Lung (tissue), 12 donors: ENCODE results near the gene VPS33B. TPM values are rescaled to one million over a fixed set of nuclear protein-coding genes. Genes with fewer than 3 reads are reported as not detected.

Experiments used
- ATAC-seq: fragments of 200-7000 bp; cut with Tn5 transposase; one replicate; pipeline ENCODE4 v1.9.1; 2020; ENCODE audit warnings: moderate number of reproducible peaks; ENCODE audit not compliant: insufficient read depth, low FRiP score
- DNase-seq, 3 donors: peaks; one replicate each; pipeline ENCODE4 v3.0.0-alpha.2; 2013 to 2017
- H3K27ac ChIP-seq, 2 donors: one replicate each; pipeline ENCODE4 v1.5.1; 2013; ENCODE audit warnings: mild to moderate bottlenecking in 2 of 2, moderate library complexity in 2 of 2, control low read depth in 1 of 2, inconsistent platforms in 1 of 2, low read depth in 1 of 2, low read length in 1 of 2
- H3K27me3 ChIP-seq, 3 donors: one replicate each; pipeline ENCODE4 v1.5.1; 2013; ENCODE audit warnings: low read length in 2 of 3; ENCODE audit not compliant: control insufficient read depth in 3 of 3, insufficient read depth in 3 of 3
- H3K36me3 ChIP-seq, 4 donors: one replicate each; pipeline ENCODE4 v1.5.1; 2013; ENCODE audit warnings: low read length in 4 of 4, mild to moderate bottlenecking in 1 of 4, moderate library complexity in 1 of 4; ENCODE audit not compliant: control insufficient read depth in 4 of 4, insufficient read depth in 4 of 4
- H3K4me1 ChIP-seq, 5 donors: one replicate each; pipeline ENCODE4 v1.5.1; 2013; ENCODE audit warnings: low read length in 5 of 5, mild to moderate bottlenecking in 2 of 5, moderate library complexity in 1 of 5; ENCODE audit not compliant: control insufficient read depth in 5 of 5, insufficient read depth in 5 of 5
- H3K4me3 ChIP-seq: one replicate; pipeline ENCODE4 v1.5.1; 2013; ENCODE audit warnings: mild to moderate bottlenecking, control low read depth, moderate library complexity
- H3K9ac ChIP-seq, 2 donors: one replicate each; pipeline ENCODE4 v1.5.1; 2013; ENCODE audit warnings: low read length in 2 of 2, control low read depth in 1 of 2; ENCODE audit not compliant: insufficient read depth in 1 of 2
- H3K9me3 ChIP-seq, 4 donors: one replicate each; pipeline ENCODE4 v1.5.1; 2013; ENCODE audit warnings: low read length in 3 of 4, mild to moderate bottlenecking in 1 of 4, moderate library complexity in 1 of 4; ENCODE audit not compliant: control insufficient read depth in 4 of 4, insufficient read depth in 3 of 4
- CTCF ChIP-seq: IDR thresholded peaks from 2 replicates; pipeline ENCODE4 v1.5.1; 2012; ENCODE audit warnings: mild to moderate bottlenecking; ENCODE audit errors: control extremely low read depth, extremely low read depth
- WGBS, 2 donors: extraction: QIAGEN DNeasy Blood & Tissue Kit; methylation state at CpG; one replicate each; pipeline ENCODE4 v1.1.7; 2013; 5-methylcytosine and 5-hydroxymethylcytosine counted together
- polyA plus RNA-seq, 2 donors: library from polyadenylated mRNA; stranded (reverse); fragments of 200-250 nt; gene quantifications; one replicate each; pipeline ENCODE4 v1.2.1, GENCODE V29; 2013
- total RNA-seq, 2 donors: library from RNA; depleted of rRNA in 1 of 2; stranded (reverse); fragments of >200 nt in 1 of 2; gene quantifications; one replicate each; pipeline ENCODE4 v1.2.1, GENCODE V29; 2014 to 2021
- donor health status: control.
- donor health status: control.
- donor health status: Bipolar disorder and iron deficiency.
- donor health status: healthy.
- donor health status: DM: yes; HTN: yes; CAD: no.

The VPS33B gene
- total and polyA plus RNA-seq, 4 donors: 6.5 to 20.7 (median 12.8) TPM

GRCh38 chr15:91068966-91069365 lies 46.6 kb upstream of the VPS33B start:
- no peak for TF ChIP-seq CTCF

GRCh38 chr15:91068436-91068835 lies 46.0 kb upstream of the VPS33B start:
- H3K36me3 ChIP-seq: no peaks in the 10 kb centered on the region
- DNase-seq (no peak), ATAC-seq (no peak)
- H3K27me3 ChIP-seq: peaks cover 0 to 2% (median 0%) of the 10 kb centered on the region in 3 donors
- peaks cover 0 to 8% (median under 1%) of the 10 kb centered on the region in 4 donors for H3K9me3 ChIP-seq
- no peak overlapping the region for H3K4me3 ChIP-seq
- WGBS, 2 donors: 91 to 92% methylated on average over 2 of the region's 2 CpGs
- no peaks in the 10 kb centered on the region for H3K4me1 ChIP-seq
- TF ChIP-seq CTCF: no peak
- no peak overlapping the region for H3K9ac ChIP-seq
- H3K27ac ChIP-seq: no peak overlapping the region

More at GRCh38 chr15:91068966-91069365, 46.6 kb upstream of the VPS33B start:
- Histone ChIP-seq H3K4me1 (no peaks in the 10 kb centered on the region), H3K36me3 (no peaks in the 10 kb centered on the region), H3K9me3 (peaks cover 0 to 8% (median under 1%) of the 10 kb centered on the region in 4 donors), H3K27me3 (peaks cover 0 to 2% (median 0%) of the 10 kb centered on the region in 3 donors), H3K27ac (no peak overlapping the region), H3K9ac (no peak overlapping the region), H3K4me3 (no peak overlapping the region)
- ATAC-seq (no peak), DNase-seq (no peak)
- WGBS, 2 donors: 75 to 81% methylated on average over 3 of the region's 3 CpGs

- Histone ChIP-seq H3K27ac (no peak overlapping the region), H3K4me1 (no peaks in the 10 kb centered on the region), H3K9ac (no peak overlapping the region), H3K36me3 (no peaks in the 10 kb centered on the region), H3K27me3 (peaks cover 0 to 2% (median 0%) of the 10 kb centered on the region in 3 donors), H3K9me3 (peaks cover 0 to 8% (median under 1%) of the 10 kb centered on the region in 4 donors), H3K4me3 (no peak overlapping the region)
- no peak for ATAC-seq
- DNase-seq: no peak
- 81 to 83% methylated on average over 2 of the region's 2 CpGs for WGBS, 2 donors
- no peak for TF ChIP-seq CTCF
Measured at GRCh38 chr15:91067036-91067435, 44.6 kb upstream of the VPS33B start.

- WGBS, 2 donors: 80 to 83% methylated on average over 2 of the region's 2 CpGs
- ATAC-seq (no peak), DNase-seq (no peak)
- H3K9ac ChIP-seq: no peak overlapping the region
- no peaks in the 10 kb centered on the region for H3K36me3 ChIP-seq
- H3K27me3 ChIP-seq: no peaks in the 10 kb centered on the region
- H3K27ac ChIP-seq: no peak overlapping the region
- no peak overlapping the region for H3K4me3 ChIP-seq
- TF ChIP-seq CTCF: no peak
- H3K9me3 ChIP-seq: peaks cover 0 to 5% (median under 1%) of the 10 kb centered on the region in 4 donors
- H3K4me1 ChIP-seq: no peaks in the 10 kb centered on the region
Measured at GRCh38 chr15:91065505-91065904, 43.1 kb upstream of the VPS33B start.
